Urothelium cell line (cell line): ENCODE data around the gene STK39.

Source experiments
- DNase-seq: peaks from one replicate; pipeline ENCODE4 v3.0.0; 2011; ENCODE audit warnings: low spot score, mixed read lengths
- FAIRE-seq: peaks from 2 replicates; lab custom pipeline; 2011; peaks lifted over from hg19 to GRCh38; lab: Jason Lieb, UNC

Gene STK39

DNA sequence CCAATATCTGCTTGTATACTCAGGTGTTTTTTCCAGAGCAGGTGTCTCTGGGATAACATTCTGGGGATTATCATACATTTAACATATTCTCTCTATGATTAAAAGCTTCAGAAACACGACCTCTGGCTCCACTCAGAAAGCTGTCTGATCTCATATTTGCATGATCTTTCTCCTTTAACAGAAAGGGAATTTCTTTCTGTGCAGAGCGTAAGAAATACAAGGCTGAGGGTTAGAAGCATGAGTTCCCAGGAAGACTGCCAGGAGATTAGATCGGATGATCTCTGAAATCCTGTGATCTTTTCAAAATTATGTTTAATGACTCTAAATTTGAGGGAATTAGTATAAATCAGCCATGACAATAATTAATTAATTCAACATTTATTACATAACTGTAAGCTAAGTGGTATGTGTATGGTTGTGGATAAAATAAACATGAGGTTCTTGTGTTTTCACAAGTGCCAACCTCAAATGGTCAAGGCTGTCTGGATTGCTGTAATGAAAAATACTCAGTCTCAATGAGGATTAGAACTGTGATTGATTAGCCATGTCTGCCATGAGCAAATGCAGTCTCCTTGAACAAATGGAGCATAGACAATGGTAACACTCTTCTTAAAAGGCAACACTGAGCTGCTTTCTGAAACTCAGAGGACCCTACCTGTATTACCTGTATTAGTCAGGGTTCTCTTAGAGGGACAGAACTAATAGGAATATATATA lies 304.9 kb downstream of the STK39 start:
- FAIRE-seq, result no peak
- no peak for DNase-seq

DNA sequence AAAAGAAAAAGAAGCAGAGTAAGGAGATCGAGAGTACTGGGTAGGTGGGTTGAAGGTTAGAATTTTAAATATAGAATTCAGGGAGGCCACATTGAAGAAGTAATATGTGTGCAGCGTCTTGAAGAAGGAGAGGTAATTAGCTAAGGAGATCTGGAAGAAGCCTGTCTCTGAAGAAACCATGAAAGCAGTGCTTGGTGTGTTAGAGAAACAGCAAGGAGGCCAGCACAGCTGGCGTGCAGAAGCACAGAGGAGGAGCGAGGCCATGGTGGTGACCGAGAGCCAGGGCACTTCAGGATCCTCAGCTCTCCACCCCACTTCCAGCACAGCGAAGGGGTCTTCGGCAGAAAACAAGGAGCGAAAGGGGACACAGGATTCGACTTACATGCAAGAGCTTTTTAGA lies 305.8 kb downstream of the STK39 start:
- no peak for DNase-seq
- no peak for FAIRE-seq

DNA sequence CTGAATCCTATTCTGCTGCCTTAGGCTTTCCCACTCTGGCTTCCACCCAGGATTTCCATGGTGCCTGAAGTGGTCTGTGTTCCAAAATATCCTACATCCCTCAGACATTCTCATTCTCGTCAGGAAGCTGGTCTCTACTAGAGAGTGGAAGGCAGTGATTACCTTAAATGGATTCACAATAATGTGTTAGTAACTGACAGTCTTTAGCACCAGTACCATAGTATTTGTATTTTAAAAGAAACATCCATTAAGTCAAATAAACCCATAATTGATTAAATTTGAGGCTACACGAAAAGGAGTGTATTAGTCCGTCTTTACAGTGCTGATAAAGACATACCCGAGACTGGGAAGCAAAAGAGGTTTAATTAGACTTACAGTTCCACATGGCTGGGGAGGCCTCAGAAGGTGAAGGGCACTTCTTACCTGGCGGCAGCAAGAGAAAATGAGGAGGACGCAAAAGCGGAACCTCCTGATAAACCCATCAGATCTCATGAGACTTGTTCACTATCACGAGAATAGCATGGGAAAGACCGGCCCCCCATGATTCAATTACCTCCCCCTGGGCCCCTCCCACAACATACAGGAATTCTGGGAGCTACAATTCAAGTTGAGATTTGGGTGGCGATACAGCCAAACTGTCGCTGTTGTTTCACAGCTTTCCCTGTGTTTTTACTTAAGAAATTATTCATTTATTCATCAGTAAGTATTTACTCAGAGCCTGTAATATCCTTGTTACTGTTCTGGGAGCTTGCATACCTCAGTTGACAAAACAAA lies 306.5 kb downstream of the STK39 start:
- DNase-seq, result no peak
- no peak for FAIRE-seq

DNA sequence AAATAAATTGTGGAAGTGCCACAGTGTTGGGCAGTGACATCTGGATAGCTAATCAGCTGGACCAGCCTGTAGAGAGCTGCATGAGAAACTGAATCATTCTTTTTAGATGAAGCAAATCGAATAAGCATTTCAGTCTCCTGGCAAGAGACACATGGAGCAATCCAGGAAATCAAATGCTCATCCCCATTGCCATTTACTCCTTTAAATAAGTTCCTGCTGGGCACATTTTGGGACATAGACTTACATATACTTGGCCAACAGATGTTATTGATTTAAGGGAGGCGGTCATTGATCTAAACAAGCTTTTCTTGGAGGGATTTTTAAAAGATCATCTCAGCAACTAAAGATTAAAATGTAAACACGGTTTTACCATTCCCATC lies 307.1 kb downstream of the STK39 start:
- FAIRE-seq (no peak), DNase-seq (no peak)

DNA sequence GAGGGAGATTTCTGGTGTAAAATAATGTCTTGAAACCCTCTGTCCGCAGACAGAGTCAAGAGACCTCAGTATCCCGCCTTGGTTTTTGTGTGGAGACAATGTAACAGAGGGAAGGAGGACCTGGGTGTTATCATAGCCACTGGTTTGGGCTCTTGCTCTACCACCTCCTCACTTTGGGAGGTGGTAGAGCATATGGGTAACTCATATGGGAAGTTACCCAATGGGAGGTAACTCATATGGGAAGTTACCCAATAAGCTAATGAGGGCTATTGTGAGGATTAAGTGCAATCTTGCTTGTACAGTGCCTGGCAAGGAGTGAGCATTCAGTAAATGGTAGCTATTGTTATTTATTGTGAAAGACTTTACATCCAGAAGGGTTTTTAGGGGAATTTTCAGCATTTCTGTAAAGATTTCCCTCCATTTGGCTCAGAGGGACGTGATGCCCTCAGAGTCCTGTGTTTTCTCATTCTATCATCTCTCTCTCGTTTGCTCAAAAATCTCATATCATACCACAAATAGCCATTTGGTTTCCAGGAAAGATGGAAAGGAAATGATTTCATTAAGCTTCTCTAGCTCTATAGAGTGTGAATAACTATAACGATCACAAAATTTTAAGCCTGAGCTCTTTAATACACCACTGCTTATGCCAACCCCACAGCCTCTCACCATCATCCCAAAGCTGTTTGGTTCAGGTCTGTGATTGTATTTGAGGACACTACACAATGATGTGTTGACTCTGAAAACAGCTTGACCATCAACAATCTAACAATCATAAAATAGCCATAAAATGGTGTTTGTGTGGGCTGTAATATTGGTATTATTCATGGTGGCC lies 307.7 kb downstream of the STK39 start:
- DNase-seq (no peak), FAIRE-seq (no peak)

DNA sequence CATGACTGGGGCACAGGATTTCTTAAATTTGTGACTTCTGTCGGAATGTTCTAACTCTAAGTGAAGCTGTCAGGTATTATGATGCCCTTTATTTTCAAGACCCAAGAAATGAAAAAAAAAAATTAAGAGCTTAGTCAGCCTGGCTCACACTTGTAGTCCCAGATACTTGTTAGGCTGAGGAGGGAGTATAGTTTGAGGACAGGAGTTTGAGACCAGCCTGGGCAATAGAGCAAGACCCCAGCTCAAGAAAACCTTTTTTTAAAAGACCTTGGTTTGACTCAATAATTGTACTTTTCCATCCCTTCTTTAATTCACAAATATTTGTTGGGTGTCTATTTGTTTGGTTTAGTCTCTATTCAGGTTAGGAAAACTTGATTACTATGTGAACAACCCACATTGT lies 310.0 kb downstream of the STK39 start:
- FAIRE-seq (no peak), DNase-seq (no peak)

DNA sequence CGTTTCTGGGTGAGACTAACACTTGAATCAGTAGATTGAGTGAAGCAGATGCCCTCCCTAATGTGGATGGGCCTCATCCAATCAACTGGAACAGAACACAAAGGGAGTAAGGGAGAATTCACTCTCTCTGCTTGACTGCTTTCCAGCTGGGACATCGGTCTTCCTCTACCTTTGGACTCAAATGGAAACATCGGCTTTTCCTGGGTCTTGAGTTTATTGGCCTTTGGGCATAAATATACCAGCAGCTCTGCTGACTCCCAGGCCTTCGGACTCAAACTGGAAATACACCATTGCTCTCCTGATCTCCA lies 311.6 kb downstream of the STK39 start:
- DNase-seq (no peak), FAIRE-seq (no peak)

DNA sequence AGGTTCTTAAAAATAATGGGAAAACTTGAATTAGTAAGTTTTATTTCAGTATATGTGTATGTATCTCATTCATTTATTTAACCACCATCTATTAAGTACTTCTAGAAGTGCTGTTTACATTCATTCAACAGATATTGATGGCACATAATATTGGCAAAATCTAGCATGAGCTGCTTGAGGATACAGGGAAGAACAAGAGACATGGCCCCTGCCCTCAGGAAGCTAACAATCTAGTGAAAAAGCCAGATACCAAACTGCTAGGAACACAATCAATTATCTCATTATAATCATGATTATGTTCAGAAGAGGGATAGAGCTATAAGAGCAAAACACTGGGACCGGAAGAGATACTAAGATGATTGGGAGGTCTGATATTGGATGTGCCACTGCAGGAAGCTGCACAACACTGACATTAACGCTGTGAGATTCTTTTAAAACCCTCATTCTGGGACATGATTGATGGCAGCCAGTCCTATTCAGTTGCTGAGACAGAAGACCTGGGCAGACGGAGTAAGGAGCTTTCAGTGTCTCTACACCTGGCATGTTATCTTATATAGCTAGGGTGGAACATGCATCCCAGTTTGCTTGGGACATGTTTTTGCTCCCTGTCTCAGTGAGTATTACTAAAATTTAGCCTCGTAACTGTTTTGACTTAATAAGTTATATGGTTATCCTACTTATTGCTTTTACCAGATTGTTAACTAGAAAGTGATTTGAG lies 314.1 kb downstream of the STK39 start:
- DNase-seq (no peak), FAIRE-seq (no peak)

DNA sequence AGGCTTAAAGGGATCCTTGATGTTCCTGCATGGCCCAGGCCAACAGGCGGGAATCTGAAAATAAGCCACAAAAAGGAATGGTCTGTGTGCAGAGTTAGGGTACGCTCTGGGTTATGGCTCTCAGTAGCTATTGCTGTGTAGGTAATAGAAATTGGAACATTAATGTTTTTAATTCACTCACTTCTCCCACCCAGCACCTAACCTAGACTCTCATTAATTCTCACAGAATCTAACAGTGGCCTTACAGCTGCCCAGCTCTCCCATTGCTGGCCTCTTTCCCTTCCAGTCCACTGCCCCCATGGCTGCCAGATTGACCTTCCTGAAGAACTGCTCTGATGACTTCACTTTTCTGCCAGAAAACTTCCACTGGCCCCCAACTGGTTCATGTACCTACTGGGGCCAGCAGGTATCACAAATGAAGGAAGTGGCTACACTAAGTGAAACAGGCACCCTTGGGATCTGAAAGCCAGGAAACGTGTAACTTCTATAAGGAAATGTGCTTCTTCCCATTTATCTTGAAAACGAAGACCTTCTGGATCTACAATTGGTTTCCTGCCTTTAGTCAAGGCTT lies 315.2 kb downstream of the STK39 start:
- FAIRE-seq (no peak), DNase-seq (no peak)

DNA sequence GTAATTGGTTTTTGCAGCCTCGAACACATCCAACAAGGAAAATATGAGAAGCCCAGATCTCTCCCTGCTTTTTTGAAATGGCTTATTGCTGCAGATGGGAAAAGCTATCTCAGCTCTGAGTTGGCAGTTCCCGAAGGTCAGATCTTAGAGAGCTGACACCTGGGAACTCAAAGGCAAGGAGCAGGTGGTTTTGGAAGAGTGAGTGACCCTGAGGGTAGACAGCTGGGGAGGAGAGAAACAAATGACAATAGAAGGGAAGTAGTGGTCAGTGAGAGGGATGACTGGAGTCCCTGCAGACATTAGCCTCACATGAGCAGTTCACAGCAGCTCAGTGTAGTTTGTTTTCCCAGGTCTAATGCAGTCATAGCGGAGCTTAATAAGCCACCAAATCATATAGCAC lies 317.9 kb downstream of the STK39 start:
- no peak for FAIRE-seq
- no peak for DNase-seq

DNA sequence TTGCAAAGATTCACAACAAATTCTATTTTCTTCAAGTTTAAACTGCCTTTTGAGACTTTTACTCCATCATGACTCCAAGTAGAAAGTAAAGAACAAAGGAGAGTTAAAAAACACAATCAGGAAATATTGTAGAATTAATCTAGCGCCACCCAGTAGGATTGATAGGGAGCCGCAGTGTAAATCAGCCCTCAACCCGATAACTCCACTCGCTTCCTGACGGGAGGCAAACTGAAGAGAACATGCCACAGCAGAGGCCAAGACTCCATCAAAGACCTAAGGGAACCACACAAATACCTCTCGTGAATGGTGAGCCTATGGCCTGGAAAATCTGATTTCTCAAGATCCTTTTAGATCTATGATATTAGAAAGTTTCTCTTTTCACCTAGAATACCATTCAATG lies 319.0 kb downstream of the STK39 start:
- no peak for FAIRE-seq
- no peak for DNase-seq

DNA sequence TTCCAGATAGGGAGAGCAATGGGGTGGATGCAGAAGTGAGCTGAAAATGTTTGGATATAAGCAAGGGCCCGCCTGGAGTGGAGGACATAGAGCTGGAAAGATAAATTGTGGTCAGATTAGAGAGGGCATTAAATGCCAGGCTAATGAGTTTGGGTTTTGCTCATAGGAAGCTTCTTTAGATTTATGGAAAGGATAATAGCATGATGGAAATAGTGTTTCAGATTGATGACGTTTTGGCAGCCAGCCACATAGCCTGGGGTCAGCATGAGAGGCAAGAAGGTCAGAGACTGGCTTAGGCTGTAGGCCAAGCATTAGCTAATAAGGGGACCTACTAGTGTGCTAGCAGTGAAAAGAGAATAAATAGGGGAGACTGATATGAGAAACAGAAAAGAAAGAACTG lies 321.6 kb downstream of the STK39 start:
- DNase-seq, result no peak
- no peak for FAIRE-seq

DNA sequence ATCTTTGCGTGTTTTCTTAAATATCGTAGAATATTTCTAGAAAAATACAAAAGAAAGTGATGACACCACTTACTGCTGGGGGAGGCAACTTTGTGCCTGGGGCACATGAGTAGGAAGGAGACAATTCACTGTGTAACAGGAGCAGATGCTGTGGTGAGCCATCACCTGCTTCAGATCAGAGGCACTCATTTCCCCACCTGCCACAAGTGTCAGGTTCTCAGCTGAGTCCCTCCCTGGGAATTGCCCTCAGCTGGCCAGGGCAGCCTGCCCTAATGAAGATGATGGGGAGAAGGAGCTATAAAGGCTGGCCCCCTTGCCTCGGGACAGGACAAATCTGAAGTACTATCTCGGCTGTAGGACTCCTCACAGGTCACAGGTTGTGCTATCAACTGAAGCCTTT lies 322.8 kb downstream of the STK39 start:
- DNase-seq (no peak), FAIRE-seq (no peak)

DNA sequence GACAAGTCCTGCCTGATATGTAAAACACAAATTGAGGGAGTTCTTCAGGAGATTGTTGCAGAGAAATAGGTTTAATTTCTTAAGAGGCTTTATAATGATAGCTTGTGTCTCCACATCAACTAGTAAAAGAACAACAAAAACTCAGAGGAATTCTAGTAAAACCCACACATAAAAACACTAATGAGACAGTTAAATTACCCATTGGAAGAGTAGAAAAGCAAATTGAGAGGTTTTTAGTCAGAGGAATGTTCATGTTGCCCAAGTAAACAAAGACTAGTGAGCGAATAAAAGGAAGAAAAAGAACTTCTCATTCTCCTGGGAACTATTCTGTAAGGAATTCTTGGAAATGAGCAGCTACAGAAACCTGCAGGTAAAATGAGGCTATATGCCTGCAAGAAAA lies 330.6 kb downstream of the STK39 start:
- DNase-seq, result no peak
- FAIRE-seq, result no peak

DNA sequence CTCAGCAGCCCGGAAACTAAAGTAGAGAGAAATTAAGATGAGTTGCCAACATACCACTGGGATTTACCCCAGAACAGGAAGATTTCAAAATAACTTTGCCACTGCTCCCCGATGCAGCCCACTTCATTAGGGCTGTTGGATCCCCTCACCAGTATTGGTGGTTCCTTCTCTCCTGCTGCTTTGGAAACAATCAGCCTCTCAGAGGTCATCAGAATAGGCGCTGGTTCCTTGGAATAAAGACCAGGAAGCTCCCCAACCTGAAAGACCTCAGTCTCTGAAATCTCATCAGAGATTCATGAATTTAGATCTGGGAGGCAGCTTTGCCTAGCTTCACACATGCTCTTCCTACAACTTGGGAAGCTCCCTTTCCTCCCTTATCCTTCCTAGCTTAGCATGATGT lies 332.4 kb downstream of the STK39 start:
- DNase-seq, result no peak
- no peak for FAIRE-seq

DNA sequence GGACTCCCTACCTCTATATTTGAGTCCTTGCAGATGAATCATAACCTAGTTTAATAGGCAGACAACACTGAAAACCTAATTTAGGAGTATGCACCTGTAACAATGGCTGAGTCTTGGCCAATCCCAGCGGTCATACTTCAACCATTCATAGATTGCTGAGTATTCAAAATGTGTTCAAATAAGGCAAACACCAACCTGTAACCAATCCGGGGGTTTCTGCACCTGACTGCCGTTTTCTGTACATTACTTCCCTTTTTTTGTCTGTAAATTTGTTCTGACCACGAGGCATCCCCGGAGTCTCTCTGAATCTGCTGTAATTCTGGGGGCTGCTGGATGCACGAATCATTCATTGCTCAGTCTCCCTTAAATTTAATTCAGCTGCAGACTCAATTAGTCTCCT lies 338.6 kb downstream of the STK39 start:
- FAIRE-seq (no peak), DNase-seq (no peak)

DNA sequence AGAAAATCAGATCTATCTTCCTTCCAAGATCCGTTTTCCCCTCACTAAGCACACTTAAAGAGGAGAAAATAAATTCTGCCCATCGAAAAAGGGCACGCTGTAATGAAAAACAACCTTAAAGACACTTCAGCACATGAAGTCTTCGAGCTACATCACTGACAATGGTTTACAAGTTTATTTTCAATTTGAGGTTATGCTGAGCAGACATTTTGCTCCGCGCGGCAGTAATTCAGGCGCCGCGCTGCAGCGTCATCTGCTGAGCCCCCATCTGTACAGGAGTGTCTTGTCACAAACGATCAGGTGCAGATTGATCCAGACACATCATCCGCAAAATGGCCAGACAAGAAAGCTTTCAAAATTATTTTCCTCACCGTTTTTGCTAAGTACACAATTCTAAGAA lies 341.7 kb downstream of the STK39 start:
- DNase-seq (no peak), FAIRE-seq (no peak)
